NCI-H69 (cell line): Measurements from ENCODE around the gene TAMM41.
"Not testable (repeated sequence)": the region's sequence is repeated elsewhere in the genome, so short reads cannot be mapped to it uniquely, and the experiment has no call there.

Experiments used
- DNase-seq: peaks from one replicate; lab custom pipeline; 2025; lab: John Stamatoyannopoulos, UW

Gene TAMM41, protein sequence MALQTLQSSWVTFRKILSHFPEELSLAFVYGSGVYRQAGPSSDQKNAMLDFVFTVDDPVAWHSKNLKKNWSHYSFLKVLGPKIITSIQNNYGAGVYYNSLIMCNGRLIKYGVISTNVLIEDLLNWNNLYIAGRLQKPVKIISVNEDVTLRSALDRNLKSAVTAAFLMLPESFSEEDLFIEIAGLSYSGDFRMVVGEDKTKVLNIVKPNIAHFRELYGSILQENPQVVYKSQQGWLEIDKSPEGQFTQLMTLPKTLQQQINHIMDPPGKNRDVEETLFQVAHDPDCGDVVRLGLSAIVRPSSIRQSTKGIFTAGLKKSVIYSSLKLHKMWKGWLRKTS

DNA sequence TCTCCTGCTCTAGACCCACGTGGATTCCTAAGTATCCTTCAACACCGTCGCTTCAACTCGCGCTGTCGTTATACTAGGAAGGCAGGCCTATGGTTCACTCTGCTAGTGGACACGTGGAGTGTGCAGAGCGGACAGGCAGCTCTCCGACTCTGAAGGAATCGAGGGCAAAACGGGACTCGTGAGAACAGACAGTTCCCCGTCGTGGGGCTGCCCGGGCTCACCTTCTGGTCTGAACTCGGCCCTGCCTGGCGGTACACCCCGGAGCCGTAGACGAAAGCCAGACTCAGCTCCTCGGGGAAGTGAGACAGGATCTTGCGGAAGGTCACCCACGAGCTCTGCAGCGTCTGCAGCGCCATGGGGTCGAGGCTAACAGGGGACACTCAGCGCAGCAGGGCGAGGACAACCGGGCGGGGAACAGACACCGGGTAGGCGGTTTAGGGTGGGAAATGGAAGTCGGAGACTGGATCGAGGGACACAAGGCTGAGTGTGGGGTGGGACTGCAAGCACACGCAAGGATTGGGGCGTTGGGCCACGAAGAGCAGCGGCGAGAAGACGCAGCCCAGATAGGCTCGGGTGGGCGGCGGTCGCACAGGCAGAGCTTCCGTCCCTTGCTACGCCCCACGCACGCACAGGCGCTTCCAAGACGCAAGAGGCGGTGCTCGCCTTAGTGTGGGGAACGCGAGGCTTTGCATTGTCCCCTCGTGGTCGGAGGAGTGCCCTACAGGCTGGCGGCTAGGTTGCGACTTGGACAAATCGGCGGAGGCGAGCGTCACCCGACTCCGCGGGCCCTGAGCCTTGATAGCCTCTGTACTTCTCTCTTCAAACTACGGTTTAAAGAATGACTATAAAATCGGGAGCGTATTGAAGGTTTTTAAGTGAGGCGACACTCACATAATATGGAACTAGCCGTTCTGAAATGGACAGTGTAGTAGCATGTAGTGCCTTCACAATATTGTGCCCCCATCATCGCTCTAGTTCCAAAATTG, at the start of gene TAMM41:
Gene TAMM41 (minus strand): TSS at position 605 of the 986 bp plus-strand sequence. CDS start 249 bp downstream, at position 356.
- peak; percentile 93 for DNase-seq

DNA sequence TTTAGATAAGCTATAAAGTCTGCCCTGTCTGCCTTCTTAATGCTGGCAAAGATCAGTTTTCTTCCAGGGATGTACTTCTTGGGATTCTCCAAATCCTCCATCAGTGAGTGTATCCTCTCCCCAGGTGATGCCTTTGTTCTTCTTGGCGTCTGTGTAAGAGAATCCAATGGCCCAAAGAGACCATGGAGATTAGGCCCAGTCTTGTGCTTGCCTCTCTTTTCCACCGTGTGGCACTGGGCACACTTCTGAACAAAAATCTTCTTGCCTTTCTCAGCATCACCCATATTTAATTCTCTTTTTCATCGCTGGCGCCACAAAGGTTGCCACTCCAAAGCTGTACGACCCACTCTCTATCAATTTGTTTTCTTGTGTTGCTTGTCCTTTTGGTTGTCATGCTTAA, 32.2 kb upstream of the TAMM41 start:
- peak; percentile 33 for DNase-seq

DNA sequence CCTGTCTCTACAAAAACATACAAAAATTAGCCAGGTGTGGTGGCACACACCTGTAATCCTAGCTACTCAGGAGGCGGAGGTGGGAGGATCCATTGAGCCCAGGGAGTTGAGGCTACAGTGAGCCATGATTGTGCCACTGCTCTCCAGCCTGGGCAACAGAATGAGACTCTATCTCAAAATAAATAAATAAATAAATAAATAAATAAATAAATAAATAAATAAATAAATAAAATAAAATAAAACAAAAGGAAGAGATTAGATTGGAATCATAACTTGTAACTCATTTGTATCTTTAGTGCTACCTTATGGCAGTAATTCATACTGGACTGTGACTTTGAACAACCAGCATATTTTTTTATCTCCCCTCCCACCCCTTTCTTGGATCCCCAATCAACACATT, 28.0 kb upstream of the TAMM41 start:
- DNase-seq = not testable (repeated sequence)

DNA sequence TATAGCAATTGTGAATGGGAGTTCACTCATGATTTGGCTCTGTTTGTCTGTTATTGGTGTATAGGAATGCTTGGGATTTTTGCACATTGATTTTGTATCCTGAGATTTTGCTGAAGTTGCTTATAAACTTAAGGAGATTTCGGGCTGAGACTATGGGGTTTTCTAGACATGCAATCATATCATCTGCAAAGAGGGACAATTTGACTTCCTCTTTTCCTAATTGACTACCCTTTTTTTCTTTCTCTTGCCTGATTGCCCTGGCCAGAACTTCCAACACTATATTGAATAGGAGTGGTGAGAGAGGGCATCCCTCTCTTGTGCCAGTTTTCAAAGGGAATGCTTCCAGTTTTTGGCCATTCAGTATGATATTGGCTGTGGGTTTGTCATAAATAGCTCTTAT, 17.1 kb upstream of the TAMM41 start:
- not testable (repeated sequence) for DNase-seq

DNA sequence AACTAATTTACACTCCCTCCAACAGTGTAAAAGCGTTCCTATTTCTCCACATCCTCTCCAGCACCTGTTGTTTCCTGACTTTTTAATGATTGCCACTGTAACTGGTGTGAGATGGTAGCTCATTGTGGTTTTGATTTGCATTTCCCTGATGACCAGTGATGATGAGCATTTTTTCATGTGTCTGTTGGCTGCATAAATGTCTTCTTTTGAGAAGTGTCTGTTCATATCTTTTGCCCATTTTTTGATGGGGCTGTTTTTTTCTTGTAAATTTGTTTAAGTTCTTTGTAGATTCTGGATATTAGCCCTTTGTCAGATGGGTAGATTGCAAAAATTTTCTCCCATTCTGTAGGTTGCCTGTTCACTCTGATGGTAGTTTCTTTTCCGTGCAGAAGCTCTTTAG, 15.9 kb upstream of the TAMM41 start:
- DNase-seq = not testable (repeated sequence)

DNA sequence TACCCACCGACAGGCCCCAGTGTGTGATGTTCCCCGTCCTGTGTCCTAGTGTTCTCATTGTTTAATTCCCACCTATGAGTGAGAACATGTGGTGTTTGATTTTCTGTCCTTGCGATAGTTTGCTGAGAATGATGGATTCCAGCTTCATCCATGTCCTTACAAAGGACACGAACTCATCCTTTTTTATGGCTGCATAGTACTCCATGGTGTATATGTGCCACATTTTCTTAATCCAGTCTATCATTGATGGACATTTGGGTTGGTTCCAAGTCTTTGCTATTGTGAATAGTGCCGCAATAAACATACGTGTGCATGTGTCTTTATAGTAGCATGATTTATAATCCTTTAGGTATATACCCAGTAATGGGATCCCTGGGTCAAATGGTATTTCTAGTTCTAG, 15.5 kb upstream of the TAMM41 start:
- not testable (repeated sequence) for DNase-seq

DNA sequence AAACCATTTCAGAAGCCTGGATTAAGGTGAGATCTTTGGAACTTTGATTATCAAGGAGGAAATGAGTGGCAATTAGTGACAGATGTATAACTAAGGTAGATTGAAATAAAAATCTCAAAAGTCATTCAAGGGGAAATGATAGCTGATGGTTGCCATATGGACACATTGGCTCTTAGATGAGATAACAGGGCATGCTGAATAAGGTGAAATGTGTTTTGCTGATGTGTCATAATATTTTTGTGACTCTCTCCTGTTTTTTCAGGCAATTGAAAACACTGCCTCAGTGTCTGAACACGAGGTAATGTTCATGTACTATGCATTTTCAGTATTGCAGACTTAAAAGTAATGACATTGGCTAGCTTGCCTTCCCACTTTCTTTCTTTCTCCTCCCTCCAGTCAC, 13.5 kb upstream of the TAMM41 start:
- DNase-seq = not testable (repeated sequence)

DNA sequence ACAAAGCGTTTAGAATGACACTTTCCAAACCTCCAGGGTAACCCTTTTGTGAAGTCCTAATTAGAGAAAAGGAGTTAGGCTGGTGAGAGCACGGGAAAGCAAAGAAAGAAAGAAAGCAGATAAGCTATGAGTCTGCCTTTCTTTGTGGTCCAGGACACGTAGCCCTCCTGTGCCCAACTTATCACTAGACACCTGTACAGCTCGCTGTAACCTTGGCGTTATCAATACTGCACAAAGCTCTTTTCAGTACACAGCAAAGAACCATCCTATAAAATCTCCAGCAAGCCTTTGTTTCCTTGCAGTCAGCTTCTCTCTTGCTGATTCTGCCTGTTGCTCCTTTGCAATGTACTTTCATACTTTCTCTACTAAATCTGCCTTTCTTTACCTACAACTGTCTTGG, 6.8 kb upstream of the TAMM41 start:
- DNase-seq = no peak

DNA sequence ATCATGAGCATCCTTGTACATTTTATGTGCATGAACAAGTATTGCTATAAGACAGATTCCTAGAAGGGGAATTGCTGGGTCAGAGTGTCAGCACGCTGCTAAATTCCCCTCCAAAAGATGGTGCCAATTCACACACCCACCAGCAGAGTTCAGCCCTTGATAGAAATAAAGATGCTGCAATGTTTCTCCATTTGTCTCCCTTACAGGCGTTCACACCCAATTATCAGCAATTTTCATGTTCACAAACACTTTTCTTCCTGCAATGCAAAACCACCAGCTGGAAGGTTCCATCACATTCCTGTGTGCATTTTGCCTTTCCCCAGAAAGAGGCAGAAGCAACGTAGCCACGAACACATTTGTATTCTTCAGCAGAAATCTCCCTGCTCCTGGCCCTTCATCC, 3.3 kb upstream of the TAMM41 start:
- peak; percentile 6 for DNase-seq

DNA sequence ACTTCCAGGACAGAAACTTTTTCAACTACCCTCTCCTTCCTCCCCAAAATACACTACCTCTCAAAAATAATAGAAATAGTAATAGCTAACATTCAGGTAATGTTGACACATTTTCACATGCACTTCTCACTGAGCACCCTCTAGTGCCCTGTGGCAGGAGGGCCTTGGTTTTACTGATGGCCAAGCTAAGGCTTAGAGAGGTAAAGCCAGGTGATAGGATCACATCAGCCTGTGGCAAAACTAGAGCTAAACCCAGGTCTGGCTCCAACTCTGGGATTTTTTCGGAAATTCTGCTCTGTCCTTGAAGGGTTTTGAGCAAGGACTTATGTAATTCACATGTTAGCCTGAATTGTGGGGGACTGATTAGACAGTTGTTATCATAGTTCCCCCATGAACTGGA, 922 bp upstream of the TAMM41 start:
- DNase-seq = no peak

DNA sequence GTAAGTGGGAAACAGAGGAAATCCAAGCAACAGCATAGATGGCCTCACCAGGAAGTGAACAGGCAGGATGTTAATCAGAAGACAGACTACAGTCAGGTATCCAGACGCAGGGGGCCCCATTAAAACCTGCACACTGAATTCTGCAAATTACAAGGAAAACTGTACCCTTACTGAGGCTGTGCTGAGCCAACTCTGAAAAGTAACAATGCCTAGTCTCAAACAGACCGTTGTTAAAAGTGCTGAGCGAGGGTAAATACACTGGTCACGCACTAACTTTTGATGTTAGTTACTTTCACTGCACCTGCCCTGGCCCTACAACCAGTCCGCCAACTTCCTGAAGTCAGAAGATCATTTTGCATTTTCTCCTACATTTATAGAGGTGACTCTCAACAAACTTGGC, 1.0 kb downstream of the TAMM41 start:
- DNase-seq = peak; percentile 11

DNA sequence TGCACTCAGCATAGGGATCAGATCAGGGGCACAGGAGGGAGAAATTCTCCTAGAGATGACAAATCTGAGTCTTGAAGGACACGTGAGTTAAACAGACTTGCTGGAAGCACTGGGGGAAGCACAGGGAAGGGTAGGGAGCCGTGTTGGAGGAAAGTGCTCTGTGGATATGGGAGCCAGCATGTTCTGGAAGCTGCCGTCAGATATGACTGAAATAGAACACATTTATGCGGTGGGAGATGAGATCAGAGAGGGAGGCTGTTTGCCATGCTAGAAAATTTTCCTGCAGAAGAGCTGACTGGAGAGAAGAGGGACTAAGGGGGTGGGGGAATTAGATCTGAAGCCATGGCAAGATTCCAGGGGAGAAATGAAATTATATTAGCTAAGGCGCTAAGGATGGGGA, 1.8 kb downstream of the TAMM41 start:
- no peak for DNase-seq

DNA sequence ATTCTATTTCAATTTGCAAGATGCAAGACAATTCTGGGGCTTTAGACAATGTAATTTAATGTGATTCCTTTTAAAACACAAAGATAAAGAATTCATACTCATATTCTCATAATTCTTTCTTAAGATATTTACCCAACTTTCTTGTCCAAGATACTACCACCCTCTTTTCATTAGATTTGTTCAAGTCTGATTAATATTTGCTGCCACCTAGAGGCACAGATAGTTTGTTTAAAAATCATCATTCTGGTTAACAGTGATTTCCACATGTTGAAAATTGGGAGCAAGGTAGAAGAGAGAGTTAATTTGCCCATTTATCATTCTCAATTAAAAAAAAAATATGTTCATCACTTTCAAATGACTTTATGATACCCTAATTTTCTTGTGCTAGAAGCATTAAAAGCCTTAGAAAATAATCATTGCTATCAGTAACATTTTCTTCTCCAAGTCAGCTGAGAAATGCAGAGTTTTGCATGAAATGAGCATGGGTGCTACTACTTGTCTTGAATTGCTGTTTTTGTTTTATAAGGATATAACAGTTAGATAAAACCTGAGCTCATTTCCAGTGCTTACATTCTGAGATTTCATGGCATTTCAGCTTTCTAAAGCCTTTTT, 11.6 kb downstream of the TAMM41 start:
- DNase-seq = peak; percentile 28

DNA sequence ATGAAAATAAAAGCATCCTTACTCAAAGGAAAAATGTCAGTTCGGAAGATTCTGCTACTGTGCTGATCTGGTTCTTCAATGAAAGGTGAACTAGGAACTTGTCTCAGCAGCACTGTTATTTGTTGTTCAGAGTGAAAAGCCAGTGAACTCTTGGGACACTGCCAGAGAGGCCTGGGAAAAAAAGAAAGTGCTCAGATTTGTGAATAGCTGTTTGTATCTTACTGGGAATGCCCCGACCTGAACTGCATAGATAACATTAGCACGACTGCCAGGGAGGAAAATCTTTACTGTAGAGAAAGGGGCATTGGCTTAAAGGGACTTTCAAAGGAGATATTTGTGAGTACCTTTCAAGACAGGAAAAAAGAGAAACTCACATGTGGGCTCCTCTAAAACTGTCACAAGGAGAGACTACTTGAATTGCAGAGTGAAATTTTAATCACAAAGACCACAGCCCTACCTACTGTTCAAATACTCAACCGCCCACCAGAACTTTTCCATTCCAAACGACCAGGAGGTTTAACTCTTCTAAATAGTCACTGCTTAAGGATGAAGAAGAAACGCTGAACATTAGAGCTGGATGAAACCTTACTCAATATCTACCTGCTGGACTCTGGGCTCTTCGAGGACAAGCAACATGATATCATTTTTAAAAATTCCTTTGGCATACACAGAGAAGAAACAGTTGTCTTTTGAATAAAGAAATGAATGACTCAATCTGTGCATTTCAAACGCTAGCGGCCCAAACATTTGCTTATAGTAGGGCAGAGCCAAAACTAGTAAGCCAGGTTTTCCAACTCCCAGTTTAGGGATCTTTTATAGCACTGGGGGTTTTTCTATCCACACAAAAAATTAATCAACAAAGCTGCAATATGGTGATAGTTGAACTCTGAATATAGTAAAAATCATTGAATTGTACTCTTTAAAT, 13.4 kb downstream of the TAMM41 start:
- no peak for DNase-seq

DNA sequence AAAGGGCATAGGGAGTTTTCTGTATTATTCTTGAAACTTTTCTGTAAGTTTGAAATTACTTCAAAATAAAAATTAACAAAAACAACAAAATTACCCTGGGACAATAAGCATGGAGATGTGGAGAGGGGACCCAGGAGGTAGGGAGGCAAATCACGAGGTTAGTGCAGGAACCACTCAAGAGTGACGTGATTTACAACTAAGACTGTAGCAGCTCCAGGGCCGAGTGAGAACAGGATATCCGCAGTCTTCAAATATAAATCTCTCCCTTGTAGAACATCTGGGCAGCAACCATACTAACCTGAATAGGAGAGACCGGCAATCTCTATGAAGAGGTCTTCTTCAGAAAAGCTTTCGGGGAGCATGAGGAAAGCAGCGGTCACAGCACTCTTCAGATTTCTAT, 17.3 kb downstream of the TAMM41 start:
- no peak for DNase-seq

DNA sequence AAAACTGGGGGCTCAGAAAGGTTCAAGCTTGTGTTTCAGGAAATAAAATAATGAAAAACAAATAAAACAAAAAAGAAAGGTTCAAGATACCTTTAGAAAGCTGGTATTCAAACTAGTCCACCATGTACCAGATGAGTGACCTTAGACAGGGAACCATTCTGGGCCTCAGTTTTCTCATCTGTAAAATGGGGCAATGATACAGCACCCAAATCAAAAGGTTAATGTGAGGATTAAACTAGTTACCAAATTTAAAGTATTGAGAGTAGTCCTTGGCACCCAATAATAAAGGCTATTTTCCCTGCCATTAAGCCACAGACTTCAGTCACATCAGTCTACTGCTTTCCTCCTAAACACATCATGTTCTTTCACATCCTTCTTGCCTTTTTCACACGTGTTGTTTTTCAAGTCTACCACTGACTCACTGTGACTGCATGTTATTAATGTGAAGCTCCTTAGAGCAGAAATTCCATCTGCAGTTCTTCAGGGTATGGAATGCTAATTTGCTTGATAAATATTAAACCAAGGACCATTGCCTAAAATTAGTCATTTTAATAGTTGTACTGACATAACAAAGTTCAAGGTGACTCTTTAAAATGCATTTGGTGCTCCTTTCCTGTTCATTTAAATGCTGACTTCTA, 19.9 kb downstream of the TAMM41 start:
- DNase-seq = no peak

DNA sequence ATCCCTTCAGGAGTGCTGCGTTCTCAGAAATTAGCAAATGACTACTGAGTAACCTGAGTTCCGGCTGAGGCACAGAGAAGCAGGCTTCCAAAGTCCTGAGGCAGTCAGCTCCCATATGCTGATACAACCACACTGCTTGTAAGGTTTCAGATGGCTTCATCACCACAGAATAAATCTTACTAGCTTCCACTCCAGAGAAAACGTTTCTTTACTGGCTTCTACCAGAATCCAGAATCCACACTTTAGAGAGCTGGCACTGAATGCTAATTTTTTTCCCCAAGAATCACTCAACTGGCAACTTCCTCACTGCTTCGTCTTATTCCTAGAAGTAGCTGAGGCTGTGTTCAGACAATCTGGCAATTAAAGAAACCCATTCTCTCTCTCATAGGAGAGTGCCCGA, 21.4 kb downstream of the TAMM41 start:
- DNase-seq = no peak

DNA sequence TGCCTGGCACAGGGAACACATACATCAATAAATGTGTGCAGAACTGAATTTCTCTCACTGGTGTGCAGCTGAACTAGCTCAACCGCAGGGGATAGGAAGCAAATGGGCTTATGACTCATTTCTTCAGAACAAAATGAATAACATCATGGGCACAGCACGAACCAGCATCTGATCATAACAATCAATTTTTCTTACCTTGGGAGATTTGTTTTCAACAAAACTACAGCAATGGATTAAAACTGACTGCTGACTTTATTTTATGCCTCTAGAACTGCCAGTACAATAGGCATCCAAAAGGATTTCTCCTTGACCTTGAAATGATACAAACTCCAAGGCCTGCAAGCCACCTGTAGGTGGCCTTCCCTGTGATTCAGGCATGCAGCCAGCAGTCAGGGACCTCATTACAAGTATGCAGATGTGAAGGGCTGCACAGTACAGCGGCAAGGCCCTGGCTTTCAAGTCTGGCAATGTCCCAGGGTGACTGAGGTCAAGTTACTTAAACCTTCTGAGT, 26.1 kb downstream of the TAMM41 start:
- peak; percentile 35 for DNase-seq

DNA sequence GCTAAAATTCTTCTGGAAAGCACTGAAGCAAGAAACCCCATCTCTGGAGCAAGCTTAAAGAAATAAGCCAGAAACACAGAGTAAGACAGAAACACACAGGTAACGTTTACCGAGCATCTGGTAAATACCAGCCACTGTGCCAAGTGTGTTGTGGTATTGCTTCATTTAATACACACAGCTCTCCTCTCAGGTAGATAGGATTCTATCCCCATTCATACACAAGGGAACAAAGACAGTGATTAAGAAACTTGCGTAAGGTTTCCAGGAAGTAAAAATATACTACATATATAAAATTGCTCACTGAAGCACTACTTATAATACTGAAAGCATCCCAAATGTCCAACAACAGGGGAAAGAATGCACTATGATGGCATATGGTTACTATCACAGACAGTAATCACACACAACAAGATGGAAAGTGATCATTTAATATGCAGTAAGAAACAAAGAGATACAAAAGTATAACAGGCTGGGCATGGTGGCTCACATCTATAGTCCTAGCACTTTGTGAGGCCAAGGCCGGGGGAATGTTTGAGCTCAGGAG, 27.5 kb downstream of the TAMM41 start:
- DNase-seq = peak; percentile 5

DNA sequence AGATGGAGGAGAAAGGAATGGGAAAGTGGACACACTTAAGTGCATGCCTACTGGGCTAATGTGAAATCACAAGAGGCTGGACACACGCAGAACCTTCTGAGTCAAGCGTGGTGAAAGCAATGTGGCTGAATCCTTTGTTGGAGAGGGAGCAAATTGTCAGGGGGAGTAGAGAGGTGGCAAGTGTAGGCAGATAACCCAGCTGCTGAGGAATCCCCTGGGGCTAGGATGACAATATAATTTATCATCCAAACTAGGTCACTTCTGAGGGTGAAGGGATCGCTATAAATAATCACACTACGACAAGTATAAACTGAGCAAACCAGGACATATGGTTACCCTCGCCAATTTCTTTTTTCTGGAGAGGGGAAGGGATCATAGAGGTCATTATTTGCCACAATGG, 28.7 kb downstream of the TAMM41 start:
- peak; percentile 83 for DNase-seq
